Endodermal cell (in vitro differentiated cells): ENCODE results near the gene PLEKHG3. TPM values are rescaled to one million over a fixed set of nuclear protein-coding genes. Genes with fewer than 3 reads are reported as not detected.

Source experiments
- DNase-seq: peaks from one replicate; pipeline ENCODE4 v3.0.0-alpha.2; 2017
- H3K27ac ChIP-seq: 2 replicates; pipeline ENCODE4 v1.5.1; 2013; ENCODE audit warnings: mild to moderate bottlenecking, low read depth, low read length, moderate library complexity
- H3K27me3 ChIP-seq: 2 replicates; pipeline ENCODE4 v1.6.1; 2013; ENCODE audit warnings: mild to moderate bottlenecking, low read length, moderate library complexity; ENCODE audit not compliant: insufficient read depth, control insufficient read depth, poor library complexity, severe bottlenecking
- H3K36me3 ChIP-seq: 2 replicates; pipeline ENCODE4 v1.7.0; 2013; ENCODE audit warnings: mild to moderate bottlenecking, low read length, moderate library complexity; ENCODE audit not compliant: control insufficient read depth, insufficient read depth
- H3K4me1 ChIP-seq: one replicate; pipeline ENCODE4 v1.7.0; 2013; ENCODE audit warnings: low read length; ENCODE audit not compliant: control insufficient read depth, insufficient read depth
- H3K4me3 ChIP-seq: 2 replicates; pipeline ENCODE4 v1.5.1; 2013; ENCODE audit warnings: mild to moderate bottlenecking, low read length, moderate library complexity
- H3K9ac ChIP-seq: 2 replicates; pipeline ENCODE4 v1.6.1; 2013; ENCODE audit warnings: mild to moderate bottlenecking, low read length, moderate library complexity; ENCODE audit not compliant: poor library complexity, severe bottlenecking; ENCODE audit errors: extremely low read depth
- H3K9me3 ChIP-seq: 2 replicates; pipeline ENCODE4 v1.6.1; 2013; ENCODE audit warnings: mild to moderate bottlenecking, low read length, moderate library complexity; ENCODE audit not compliant: control insufficient read depth
- H3K27ac Mint-ChIP-seq: 2 replicates; pipeline ENCODE4 v1.8.0; 2020; ENCODE audit warnings: mixed read lengths
- H3K27me3 Mint-ChIP-seq: 2 replicates; pipeline ENCODE4 v1.8.0; 2021; ENCODE audit warnings: mild to moderate bottlenecking, mixed read lengths; ENCODE audit not compliant: insufficient read depth
- H3K36me3 Mint-ChIP-seq: 2 replicates; pipeline ENCODE4 v1.8.0; 2020; ENCODE audit warnings: low read depth, mixed read lengths
- H3K4me1 Mint-ChIP-seq: 2 replicates; pipeline ENCODE4 v1.8.0; 2020; ENCODE audit warnings: mixed read lengths
- H3K4me3 Mint-ChIP-seq: 2 replicates; pipeline ENCODE4 v1.8.0; 2020; ENCODE audit warnings: mild to moderate bottlenecking, moderate library complexity, mixed read lengths
- H3K9me3 Mint-ChIP-seq: 2 replicates; pipeline ENCODE4 v1.8.0; 2020; ENCODE audit warnings: mild to moderate bottlenecking, mixed read lengths
- CTCF ChIP-seq: fragments of 200-600 bp; sonication (generic); conservative IDR thresholded peaks from 2 replicates; pipeline ENCODE4 v1.5.0; 2021; ENCODE audit warnings: antibody characterized with exemption, mild to moderate bottlenecking
- WGBS, 2 experiments: methylation state at CpG; one replicate each; pipeline versions ENCODE4 v1.1.5 to v1.1.7; 2013; ENCODE audit warnings: missing lambda C conversion rate in 2 of 2, mixed read lengths in 1 of 2; ENCODE audit not compliant: insufficient coverage in 1 of 2, insufficient read length in 1 of 2; 5-methylcytosine and 5-hydroxymethylcytosine counted together
- total RNA-seq, 2 donors: library from RNA; stranded (reverse); fragmentation: NEBNext Ultra II Directional in 1 of 2; extraction: Animal tissue kit (Norgen Biotek cat#: 25700) in 1 of 2; gene quantifications; 2 replicates in 1 of 2; 3 replicates in 1 of 2; pipeline ENCODE4 v1.2.1, GENCODE V29; 2021

Gene PLEKHG3
- total RNA-seq, 2 donors from 2014 or later = 31.7 to 52.6 TPM

DNA sequence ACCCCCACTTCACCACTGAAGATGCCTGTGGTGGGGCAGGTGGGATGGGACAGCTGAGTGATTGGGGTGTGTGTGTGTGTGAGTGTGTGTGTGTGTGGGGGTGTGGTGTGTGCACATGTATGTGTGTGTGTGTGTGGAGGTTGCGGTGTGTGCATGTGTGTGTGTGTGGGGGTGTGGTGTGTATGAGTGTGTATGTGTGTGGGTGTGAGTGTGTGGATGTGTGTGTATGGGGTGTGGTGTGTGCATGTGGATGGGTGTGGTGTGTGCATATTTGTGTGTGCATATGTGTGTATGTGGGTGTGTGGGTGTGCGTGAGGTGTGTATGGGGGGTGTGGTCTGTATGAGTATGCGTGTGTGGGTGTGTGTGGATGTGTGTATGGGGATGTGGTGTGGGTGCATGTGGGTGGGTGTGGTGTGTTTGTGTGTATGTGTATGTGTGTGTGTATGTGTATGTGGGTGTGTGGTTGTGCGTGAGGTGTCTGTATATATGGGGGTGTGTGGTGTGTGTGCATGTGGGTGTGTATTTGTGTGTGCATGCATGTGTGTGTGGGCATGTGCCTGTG is 61.6 kb downstream of the PLEKHG3 start:
- Mint-ChIP-seq H3K4me1 (peaks cover 22% of the 10 kb centered on the region), H3K27ac (no peak overlapping the region), H3K36me3 (no peaks in the 10 kb centered on the region), H3K4me3 (no peak overlapping the region), H3K9me3 (no peaks in the 10 kb centered on the region), H3K27me3 (peaks cover 31% of the 10 kb centered on the region)
- Histone ChIP-seq H3K4me1 (peaks cover 13% of the 10 kb centered on the region), H3K27me3 (no peaks in the 10 kb centered on the region), H3K36me3 (no peaks in the 10 kb centered on the region), H3K9me3 (no peaks in the 10 kb centered on the region), H3K27ac (no peak overlapping the region), H3K4me3 (no peak overlapping the region), H3K9ac (no peak overlapping the region)
- no peak for DNase-seq
- 80 to 92% methylated on average over 1 to 4 of the region's 4 CpGs for WGBS, 2 experiments
- TF ChIP-seq CTCF = no peak

- peak; percentile 57 for TF ChIP-seq CTCF
- no peaks in the 10 kb centered on the region for H3K9me3 Mint-ChIP-seq
- H3K27ac ChIP-seq = no peak overlapping the region
- peak; percentile 90 for DNase-seq
- no peak overlapping the region for H3K4me3 Mint-ChIP-seq
- H3K27me3 Mint-ChIP-seq = peaks cover 23% of the 10 kb centered on the region
- no peaks in the 10 kb centered on the region for H3K36me3 Mint-ChIP-seq
- peaks cover 13% of the 10 kb centered on the region for H3K4me1 ChIP-seq
- H3K4me1 Mint-ChIP-seq = peaks cover 22% of the 10 kb centered on the region
- WGBS, 2 experiments = 77 to 81% methylated on average over 14 to 25 of the region's 25 CpGs
- peak overlapping the region; percentile 4 for H3K27ac Mint-ChIP-seq
- H3K27me3 ChIP-seq = no peaks in the 10 kb centered on the region
- no peak overlapping the region for H3K9ac ChIP-seq
- no peaks in the 10 kb centered on the region for H3K9me3 ChIP-seq
- no peak overlapping the region for H3K4me3 ChIP-seq
- no peaks in the 10 kb centered on the region for H3K36me3 ChIP-seq
Observed at GRCh38 chr14:64766430-64767151, 62.4 kb downstream of the PLEKHG3 start.

DNA sequence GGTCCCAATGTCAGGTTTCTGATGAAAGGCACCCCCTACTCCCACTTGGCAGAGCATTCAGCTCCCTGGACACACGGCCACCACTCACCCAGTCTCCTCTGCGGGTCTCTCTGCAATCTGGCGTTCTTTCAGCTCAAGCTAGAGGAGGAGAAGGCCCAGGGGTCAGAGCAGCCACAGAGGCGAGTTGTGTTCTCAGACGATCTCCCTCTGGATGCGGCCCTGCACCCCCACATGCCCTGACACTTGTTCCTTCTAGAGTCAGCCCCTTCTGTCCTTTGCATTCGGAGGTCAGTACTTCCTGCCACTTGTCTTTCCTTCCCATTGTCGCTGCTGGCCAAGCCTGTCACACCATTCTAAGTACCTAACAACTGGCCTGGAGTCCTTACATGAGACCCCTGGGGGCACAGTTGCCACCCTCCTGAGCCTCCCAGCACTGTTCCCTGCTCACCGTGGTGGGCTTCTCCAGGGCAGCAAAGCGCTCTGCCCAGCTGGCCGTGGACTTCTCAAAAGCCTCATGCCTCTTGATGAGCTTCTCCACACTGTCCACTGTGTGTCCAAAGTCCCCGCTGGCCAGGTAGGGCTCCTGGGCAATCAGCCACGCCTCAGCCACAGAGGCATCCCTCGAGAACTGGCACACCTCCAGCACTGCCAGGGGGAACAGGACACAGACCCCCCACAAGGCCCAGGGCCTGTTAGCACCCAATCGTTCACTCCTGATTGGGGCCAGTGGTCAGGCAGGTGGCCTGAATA is 63.2 kb downstream of the PLEKHG3 start:
- Histone ChIP-seq H3K27me3 (no peaks in the 10 kb centered on the region), H3K27ac (no peak overlapping the region), H3K9ac (no peak overlapping the region), H3K4me3 (no peak overlapping the region), H3K36me3 (no peaks in the 10 kb centered on the region), H3K4me1 (peaks cover 8% of the 10 kb centered on the region), H3K9me3 (no peaks in the 10 kb centered on the region)
- peak overlapping the region; percentile 4 for H3K27ac Mint-ChIP-seq
- H3K36me3 Mint-ChIP-seq = no peaks in the 10 kb centered on the region
- peaks cover 18% of the 10 kb centered on the region for H3K4me1 Mint-ChIP-seq
- 86 to 87% methylated on average over 10 to 15 of the region's 15 CpGs for WGBS, 2 experiments
- no peak for DNase-seq
- no peak for TF ChIP-seq CTCF
- H3K9me3 Mint-ChIP-seq = peaks cover 2% of the 10 kb centered on the region
- peaks cover 21% of the 10 kb centered on the region for H3K27me3 Mint-ChIP-seq
- H3K4me3 Mint-ChIP-seq = no peak overlapping the region
